H9 (cell line): Measurements from ENCODE around the gene KIF5A. TPM values are rescaled to one million over a fixed set of nuclear protein-coding genes. Genes with fewer than 3 reads are reported as not detected.

Experiments
- DNase-seq: peaks from one replicate; pipeline ENCODE4 v3.0.0-alpha.2; 2017
- H2AFZ ChIP-seq: one replicate; pipeline ENCODE4 v1.6.1; 2013; ENCODE audit warnings: mild to moderate bottlenecking, low read length, control low read depth, moderate library complexity
- H2AK5ac ChIP-seq: 2 replicates; pipeline ENCODE4 v1.6.1; 2013; ENCODE audit warnings: low read length, control low read depth, mixed read lengths; ENCODE audit not compliant: insufficient read length
- H2BK120ac ChIP-seq: one replicate; pipeline ENCODE4 v1.6.1; 2013; ENCODE audit warnings: low read depth, mild to moderate bottlenecking, low read length, control low read depth, inconsistent platforms; ENCODE audit not compliant: poor library complexity, severe bottlenecking
- H2BK12ac ChIP-seq: 2 replicates; pipeline ENCODE4 v1.6.1; 2013; ENCODE audit warnings: low read length, control low read depth, mixed read lengths, low read depth; ENCODE audit not compliant: insufficient read length
- H2BK15ac ChIP-seq: 2 replicates; pipeline ENCODE4 v1.6.1; 2013; ENCODE audit warnings: low read depth, low read length, control low read depth
- H2BK20ac ChIP-seq: one replicate; pipeline ENCODE4 v1.6.1; 2013; ENCODE audit warnings: low read depth, mild to moderate bottlenecking, low read length, control low read depth, inconsistent platforms; ENCODE audit not compliant: poor library complexity, severe bottlenecking
- H2BK5ac ChIP-seq: 2 replicates; pipeline ENCODE4 v1.6.1; 2013; ENCODE audit warnings: low read length, control low read depth, mixed read lengths; ENCODE audit not compliant: insufficient read length
- H3K14ac ChIP-seq: 2 replicates; pipeline ENCODE4 v1.6.1; 2013; ENCODE audit warnings: low read length, control low read depth; ENCODE audit not compliant: insufficient read depth
- H3K18ac ChIP-seq: 2 replicates; pipeline ENCODE4 v1.6.1; 2013; ENCODE audit warnings: low read depth, mild to moderate bottlenecking, mixed read lengths, low read length, control low read depth; ENCODE audit not compliant: insufficient read length
- H3K23ac ChIP-seq: 2 replicates; pipeline ENCODE4 v1.6.1; 2013; ENCODE audit warnings: low read length, control low read depth, mixed read lengths, low read depth; ENCODE audit not compliant: insufficient read length
- H3K23me2 ChIP-seq: 2 replicates; pipeline ENCODE4 v1.6.1; 2013; ENCODE audit warnings: low read depth, mild to moderate bottlenecking, mixed read lengths, low read length, control low read depth; ENCODE audit not compliant: insufficient read length, poor library complexity, severe bottlenecking
- H3K27ac ChIP-seq: 2 replicates; pipeline ENCODE4 v1.5.1; 2013; ENCODE audit warnings: low read length, control low read depth, mixed read lengths, low read depth; ENCODE audit not compliant: insufficient read length
- H3K27me3 ChIP-seq: 2 replicates; pipeline ENCODE4 v1.6.1; 2013; ENCODE audit warnings: low read length, control low read depth, inconsistent platforms; ENCODE audit not compliant: insufficient read depth
- H3K4ac ChIP-seq: 2 replicates; pipeline ENCODE4 v1.6.1; 2013; ENCODE audit warnings: low read depth, mild to moderate bottlenecking, control low read depth, inconsistent platforms, low read length, moderate library complexity
- H3K4me1 ChIP-seq: 2 replicates; pipeline ENCODE4 v1.6.1; 2013; ENCODE audit warnings: low read length, control low read depth, inconsistent platforms; ENCODE audit not compliant: insufficient read depth
- H3K4me2 ChIP-seq: 2 replicates; pipeline ENCODE4 v1.6.1; 2013; ENCODE audit warnings: low read length, control low read depth, mixed read lengths; ENCODE audit not compliant: insufficient read length, insufficient read depth
- H3K56ac ChIP-seq: 2 replicates; pipeline ENCODE4 v1.6.1; 2013; ENCODE audit warnings: low read depth, mild to moderate bottlenecking, mixed read lengths, low read length, control low read depth; ENCODE audit not compliant: insufficient read length
- H3K79me1 ChIP-seq: 2 replicates; pipeline ENCODE4 v1.6.1; 2013; ENCODE audit warnings: low read depth, mild to moderate bottlenecking, moderate library complexity, low read length, control low read depth, inconsistent platforms; ENCODE audit not compliant: insufficient read depth, poor library complexity, severe bottlenecking
- H3K79me2 ChIP-seq: 2 replicates; pipeline ENCODE4 v1.6.1; 2013; ENCODE audit warnings: low read length, control low read depth, inconsistent platforms; ENCODE audit not compliant: insufficient read depth
- H3K9ac ChIP-seq: 2 replicates; pipeline ENCODE4 v1.6.1; 2013; ENCODE audit warnings: low read length, control low read depth, mixed read lengths; ENCODE audit not compliant: insufficient read length; ENCODE audit errors: extremely low read depth
- H3K9me3 ChIP-seq: one replicate; pipeline ENCODE4 v1.6.1; 2013; ENCODE audit warnings: low read depth, low read length, inconsistent platforms; ENCODE audit not compliant: control insufficient read depth
- H3T11ph ChIP-seq: one replicate; pipeline ENCODE4 v1.6.1; 2013; ENCODE audit warnings: mild to moderate bottlenecking, low read length, control low read depth, inconsistent platforms
- H4K20me1 ChIP-seq: one replicate; pipeline ENCODE4 v1.6.1; 2013; ENCODE audit not compliant: control insufficient read depth, insufficient read length, insufficient read depth
- H4K5ac ChIP-seq: 2 replicates; pipeline ENCODE4 v1.6.1; 2013; ENCODE audit warnings: low read depth, mild to moderate bottlenecking, mixed read lengths, low read length, control low read depth; ENCODE audit not compliant: insufficient read length
- H4K8ac ChIP-seq: replicated peaks from 2 replicates; pipeline ENCODE4 v1.6.1; 2013; ENCODE audit warnings: low read length, control low read depth, mixed read lengths, low read depth; ENCODE audit not compliant: insufficient read length
- H4K91ac ChIP-seq: 2 replicates; pipeline ENCODE4 v1.6.1; 2013; ENCODE audit warnings: low read depth, mild to moderate bottlenecking, moderate library complexity, mixed read lengths, low read length, control low read depth; ENCODE audit not compliant: insufficient read length
- H3K27ac Mint-ChIP-seq, 3 experiments: 2 replicates in 2 of 3; 3 replicates in 1 of 3; pipeline ENCODE4 v1.8.0; 2020 to 2021; ENCODE audit warnings: mixed read lengths in 3 of 3, mild to moderate bottlenecking in 1 of 3, moderate library complexity in 1 of 3
- H3K27me3 Mint-ChIP-seq: 2 replicates; pipeline ENCODE4 v1.8.0; 2021; ENCODE audit warnings: low read depth, mild to moderate bottlenecking, moderate library complexity, mixed read lengths
- H3K36me3 Mint-ChIP-seq, 3 experiments: 2 replicates in 2 of 3; 3 replicates in 1 of 3; pipeline ENCODE4 v1.8.0; 2020 to 2021; ENCODE audit warnings: low read depth in 3 of 3, mixed read lengths in 3 of 3; ENCODE audit not compliant: insufficient read depth in 1 of 3
- H3K4me1 Mint-ChIP-seq, 2 experiments: 2 replicates each; pipeline ENCODE4 v1.8.0; 2020; ENCODE audit warnings: mixed read lengths in 2 of 2
- H3K4me3 Mint-ChIP-seq, 2 experiments: 2 replicates in 1 of 2; 3 replicates in 1 of 2; pipeline ENCODE4 v1.8.0; 2020 to 2021; ENCODE audit warnings: mild to moderate bottlenecking in 2 of 2, mixed read lengths in 2 of 2, moderate library complexity in 1 of 2
- H3K9me3 Mint-ChIP-seq, 2 experiments: 2 replicates in 1 of 2; 3 replicates in 1 of 2; pipeline ENCODE4 v1.8.0; 2020; ENCODE audit warnings: mild to moderate bottlenecking in 2 of 2, mixed read lengths in 2 of 2, moderate library complexity in 1 of 2
- whole genome bisulfite sequencing: extraction: QIAGEN DNeasy Blood & Tissue Kit; methylation state at CpG from one replicate; pipeline ENCODE4 v1.1.7; 2013; ENCODE audit warnings: missing lambda C conversion rate, low lambda C conversion rate, mixed read lengths; ENCODE audit not compliant: insufficient read length; ENCODE audit errors: extremely low coverage; 5-methylcytosine and 5-hydroxymethylcytosine counted together
- total RNA-seq: library from RNA; stranded (reverse); gene quantifications from 2 replicates; pipeline ENCODE4 v1.2.1, GENCODE V29; 2021
- TF ChIP-seq, protein P1 (sequence below): fragments of 200-600 bp; sonication (generic); conservative IDR thresholded peaks from 3 replicates; pipeline ENCODE4 v1.8.0; 2021; ENCODE audit warnings: antibody characterized with exemption, mild to moderate bottlenecking

KIF5A gene
- total RNA-seq, 1 experiment from 2014 or later: 18.5 TPM

DNA sequence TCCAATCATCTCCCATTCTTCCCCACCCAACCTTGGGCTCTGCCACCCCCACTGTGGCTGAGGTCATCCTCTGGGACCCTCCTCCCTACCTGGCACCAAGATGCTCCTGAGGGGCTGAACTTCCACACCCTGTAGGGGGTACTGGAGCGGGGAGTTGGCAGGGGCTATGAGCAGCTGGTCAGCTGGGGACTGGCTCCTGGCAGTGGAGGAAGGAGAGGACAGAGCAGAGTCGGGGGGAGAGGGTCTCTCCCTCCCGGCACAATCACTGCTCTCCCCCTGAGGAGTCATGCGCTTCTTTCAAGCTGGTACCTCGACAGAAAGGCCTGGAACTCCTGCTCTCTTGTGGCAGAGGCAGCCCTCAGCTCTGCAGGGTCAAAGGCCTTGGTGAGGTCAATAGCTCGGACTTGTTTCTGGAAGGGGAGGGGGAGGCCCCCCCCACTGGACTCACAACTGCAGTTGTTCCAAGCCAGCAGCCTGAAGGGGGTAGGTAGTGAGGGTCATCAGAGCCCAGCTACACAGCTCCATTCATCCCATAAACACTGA, 81.1 kb downstream of the KIF5A start:
- no peak overlapping the region for H4K5ac ChIP-seq
- no peaks in the 10 kb centered on the region for H3K9me3 Mint-ChIP-seq
- no peak overlapping the region for H3K4ac ChIP-seq
- H4K20me1 ChIP-seq: peaks cover 3% of the 10 kb centered on the region
- H2AFZ ChIP-seq: no peak overlapping the region
- H3K9ac ChIP-seq: no peak overlapping the region
- H4K91ac ChIP-seq: no peak overlapping the region
- no peaks in the 10 kb centered on the region for H3K79me2 ChIP-seq
- peaks cover 12 to 35% of the 10 kb centered on the region in 2 experiments for H3K4me1 Mint-ChIP-seq
- peak; percentile 34 for DNase-seq
- no peak overlapping the region for H2BK120ac ChIP-seq
- no peak overlapping the region for H2BK12ac ChIP-seq
- peak overlapping the region; percentile 69 for H3K4me2 ChIP-seq
- no peak overlapping the region for H3K27ac ChIP-seq
- H2BK20ac ChIP-seq: no peak overlapping the region
- no peaks in the 10 kb centered on the region for H3K9me3 ChIP-seq
- H4K8ac ChIP-seq: no peak overlapping the region
- peaks cover 23% of the 10 kb centered on the region for H3K23me2 ChIP-seq
- no peak overlapping the region for H3T11ph ChIP-seq
- no peak overlapping the region for H3K23ac ChIP-seq
- no peaks in the 10 kb centered on the region; the same call in 1 of the 2 replicates for H3K4me1 ChIP-seq
- H2BK15ac ChIP-seq: no peak overlapping the region
- no peaks in the 10 kb centered on the region for H3K79me1 ChIP-seq
- no CpG with 5 or more reads among the region's 6 CpGs for WGBS
- no peak overlapping the region for H3K27ac Mint-ChIP-seq
- H3K4me3 Mint-ChIP-seq: peak overlapping the region in 1 of 2 experiments; percentile 87; a peak in 3 of 5 replicates
- TF ChIP-seq, protein P1, sequence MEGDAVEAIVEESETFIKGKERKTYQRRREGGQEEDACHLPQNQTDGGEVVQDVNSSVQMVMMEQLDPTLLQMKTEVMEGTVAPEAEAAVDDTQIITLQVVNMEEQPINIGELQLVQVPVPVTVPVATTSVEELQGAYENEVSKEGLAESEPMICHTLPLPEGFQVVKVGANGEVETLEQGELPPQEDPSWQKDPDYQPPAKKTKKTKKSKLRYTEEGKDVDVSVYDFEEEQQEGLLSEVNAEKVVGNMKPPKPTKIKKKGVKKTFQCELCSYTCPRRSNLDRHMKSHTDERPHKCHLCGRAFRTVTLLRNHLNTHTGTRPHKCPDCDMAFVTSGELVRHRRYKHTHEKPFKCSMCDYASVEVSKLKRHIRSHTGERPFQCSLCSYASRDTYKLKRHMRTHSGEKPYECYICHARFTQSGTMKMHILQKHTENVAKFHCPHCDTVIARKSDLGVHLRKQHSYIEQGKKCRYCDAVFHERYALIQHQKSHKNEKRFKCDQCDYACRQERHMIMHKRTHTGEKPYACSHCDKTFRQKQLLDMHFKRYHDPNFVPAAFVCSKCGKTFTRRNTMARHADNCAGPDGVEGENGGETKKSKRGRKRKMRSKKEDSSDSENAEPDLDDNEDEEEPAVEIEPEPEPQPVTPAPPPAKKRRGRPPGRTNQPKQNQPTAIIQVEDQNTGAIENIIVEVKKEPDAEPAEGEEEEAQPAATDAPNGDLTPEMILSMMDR: no peak
- no peak overlapping the region for H3K14ac ChIP-seq
- H3K36me3 Mint-ChIP-seq: no peaks in the 10 kb centered on the region
- H2BK5ac ChIP-seq: no peak overlapping the region
- peaks cover 63% of the 10 kb centered on the region for H3K27me3 ChIP-seq
- no peak overlapping the region for H3K56ac ChIP-seq
- no peak overlapping the region for H3K18ac ChIP-seq
- no peak overlapping the region for H2AK5ac ChIP-seq
- peaks cover 87% of the 10 kb centered on the region for H3K27me3 Mint-ChIP-seq
